ENCODE results near the gene SIVA1.

The SIVA1 gene

DNA sequence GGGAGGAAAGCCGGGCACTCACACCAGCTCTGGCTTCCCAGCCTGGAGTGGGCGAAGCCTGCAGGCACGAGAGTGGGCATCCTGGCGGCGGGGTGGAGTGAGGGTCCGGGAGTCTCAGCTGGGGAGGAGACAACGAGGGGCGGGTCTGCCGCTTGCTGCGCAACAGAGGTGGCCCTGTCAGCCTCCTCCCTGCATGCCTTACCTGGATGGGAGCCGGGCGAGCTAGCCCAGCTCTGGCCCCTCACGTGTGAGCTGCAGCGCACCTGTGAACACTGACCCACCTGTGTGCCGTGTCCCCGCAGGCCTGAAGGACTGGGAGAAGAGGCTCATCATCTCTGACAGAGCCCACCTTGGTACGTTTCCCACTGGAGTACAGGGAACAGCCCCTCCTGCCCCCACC, 13.9 kb upstream of the SIVA1 start:
- DNase-seq (ENCODE audit: extremely low read depth, low read depth): no peak
- TF ChIP-seq, protein P1, sequence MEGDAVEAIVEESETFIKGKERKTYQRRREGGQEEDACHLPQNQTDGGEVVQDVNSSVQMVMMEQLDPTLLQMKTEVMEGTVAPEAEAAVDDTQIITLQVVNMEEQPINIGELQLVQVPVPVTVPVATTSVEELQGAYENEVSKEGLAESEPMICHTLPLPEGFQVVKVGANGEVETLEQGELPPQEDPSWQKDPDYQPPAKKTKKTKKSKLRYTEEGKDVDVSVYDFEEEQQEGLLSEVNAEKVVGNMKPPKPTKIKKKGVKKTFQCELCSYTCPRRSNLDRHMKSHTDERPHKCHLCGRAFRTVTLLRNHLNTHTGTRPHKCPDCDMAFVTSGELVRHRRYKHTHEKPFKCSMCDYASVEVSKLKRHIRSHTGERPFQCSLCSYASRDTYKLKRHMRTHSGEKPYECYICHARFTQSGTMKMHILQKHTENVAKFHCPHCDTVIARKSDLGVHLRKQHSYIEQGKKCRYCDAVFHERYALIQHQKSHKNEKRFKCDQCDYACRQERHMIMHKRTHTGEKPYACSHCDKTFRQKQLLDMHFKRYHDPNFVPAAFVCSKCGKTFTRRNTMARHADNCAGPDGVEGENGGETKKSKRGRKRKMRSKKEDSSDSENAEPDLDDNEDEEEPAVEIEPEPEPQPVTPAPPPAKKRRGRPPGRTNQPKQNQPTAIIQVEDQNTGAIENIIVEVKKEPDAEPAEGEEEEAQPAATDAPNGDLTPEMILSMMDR (IDR thresholded peaks at IDR 0.05; ENCODE audit: low read depth, low read length): no peak

DNA sequence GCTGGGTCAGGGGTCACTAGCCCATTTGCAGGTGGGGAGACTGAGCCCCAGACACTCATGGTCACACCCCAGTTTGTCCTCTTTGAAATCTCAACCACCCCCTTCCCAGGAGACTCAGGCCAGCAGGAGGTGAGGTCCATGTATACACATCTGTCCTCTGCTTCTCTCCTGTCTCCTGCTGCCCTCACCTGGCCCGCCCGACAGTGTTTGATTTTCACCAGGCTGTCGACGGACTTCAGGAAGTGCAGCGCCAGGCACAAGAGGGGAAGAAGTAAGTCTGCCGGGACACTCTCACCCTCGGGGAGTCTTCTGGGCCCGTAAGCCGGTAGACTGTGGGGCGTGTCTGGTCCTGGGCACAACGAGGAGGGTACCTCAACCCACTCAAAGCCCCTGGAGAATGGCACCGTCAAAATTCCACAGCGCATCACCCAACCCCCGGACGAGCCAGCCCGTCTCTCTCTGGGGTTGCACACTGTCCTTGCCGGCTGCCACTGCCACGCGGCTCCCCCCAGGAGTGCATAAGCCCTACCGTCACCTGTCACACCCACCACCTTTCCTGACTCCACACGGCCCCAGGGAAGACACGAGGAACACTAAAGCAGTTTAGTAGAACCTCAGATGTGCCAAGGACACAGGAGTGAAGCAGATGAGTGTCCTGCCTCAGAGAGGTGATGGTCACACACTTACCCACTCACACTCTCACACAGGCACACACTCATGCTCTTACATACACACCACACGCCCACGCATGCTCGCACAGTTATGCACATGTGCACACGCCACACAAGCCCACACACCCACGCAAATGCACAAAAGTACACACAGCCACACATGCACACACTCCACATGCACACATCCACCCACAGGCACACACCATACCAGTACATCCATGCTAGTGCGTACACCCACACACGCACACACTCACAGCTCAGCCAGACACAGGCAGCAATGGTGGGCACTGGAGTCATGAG, 13.1 kb upstream of the SIVA1 start:
- TF ChIP-seq, protein P1 (IDR thresholded peaks at IDR 0.05; ENCODE audit: low read depth, low read length): no peak
- no peak for DNase-seq (ENCODE audit: extremely low read depth, low read depth)

DNA sequence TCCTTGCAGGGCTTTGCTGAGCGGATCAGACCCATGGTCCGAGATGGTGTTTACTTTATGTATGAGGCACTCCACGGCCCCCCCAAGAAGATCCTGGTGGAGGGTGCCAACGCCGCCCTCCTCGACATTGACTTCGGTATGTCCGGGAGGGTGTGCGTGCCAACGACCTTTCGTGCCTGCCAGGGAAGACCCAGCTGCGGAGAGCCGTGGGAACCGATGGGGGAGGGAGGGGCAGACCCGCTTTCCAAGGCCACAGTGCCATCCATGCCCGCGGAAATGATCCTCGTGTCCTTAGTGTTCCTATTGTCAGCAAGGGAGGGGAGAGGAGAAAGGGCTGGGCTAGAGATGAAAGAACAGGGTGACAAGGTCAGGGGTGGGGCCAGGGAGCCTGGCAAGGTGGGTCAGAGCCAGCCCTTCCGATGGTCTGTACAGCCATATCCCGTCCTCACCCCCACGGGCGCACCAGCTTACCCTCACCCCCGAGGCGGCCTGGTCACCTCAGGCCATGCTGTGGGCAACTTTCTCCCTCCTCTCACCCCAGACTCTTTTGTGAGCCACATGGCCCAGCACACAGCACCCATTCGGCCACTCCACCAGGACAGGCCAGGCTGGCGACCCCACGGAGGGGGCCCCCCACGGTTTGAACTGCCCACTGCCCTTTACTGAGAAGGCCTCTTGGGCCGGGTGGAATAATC, 11.7 kb upstream of the SIVA1 start:
- no peak for DNase-seq (ENCODE audit: extremely low read depth, low read depth)
- TF ChIP-seq, protein P1 (IDR thresholded peaks at IDR 0.05; ENCODE audit: low read depth, low read length): no peak

DNA sequence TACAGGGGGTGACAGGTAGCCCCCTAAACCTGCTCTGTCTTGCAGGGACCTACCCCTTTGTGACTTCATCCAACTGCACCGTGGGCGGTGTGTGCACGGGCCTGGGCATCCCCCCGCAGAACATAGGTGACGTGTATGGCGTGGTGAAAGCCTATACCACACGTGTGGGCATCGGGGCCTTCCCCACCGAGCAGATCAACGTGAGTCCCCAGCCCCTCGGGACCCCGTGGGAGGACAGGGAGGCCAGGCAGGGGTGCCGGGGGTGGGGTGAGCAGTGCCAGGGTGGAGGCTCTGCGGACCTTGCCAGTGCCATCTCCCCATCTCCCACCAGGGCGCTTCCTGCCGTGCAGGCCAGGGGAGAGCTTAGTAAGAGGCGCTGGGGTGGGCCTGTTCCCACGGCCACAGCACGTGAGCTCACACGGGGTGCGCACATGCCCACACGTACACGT, 11.1 kb upstream of the SIVA1 start:
- no peak for DNase-seq (ENCODE audit: extremely low read depth, low read depth)
- TF ChIP-seq, protein P1 (IDR thresholded peaks at IDR 0.05; ENCODE audit: low read depth, low read length): no peak

DNA sequence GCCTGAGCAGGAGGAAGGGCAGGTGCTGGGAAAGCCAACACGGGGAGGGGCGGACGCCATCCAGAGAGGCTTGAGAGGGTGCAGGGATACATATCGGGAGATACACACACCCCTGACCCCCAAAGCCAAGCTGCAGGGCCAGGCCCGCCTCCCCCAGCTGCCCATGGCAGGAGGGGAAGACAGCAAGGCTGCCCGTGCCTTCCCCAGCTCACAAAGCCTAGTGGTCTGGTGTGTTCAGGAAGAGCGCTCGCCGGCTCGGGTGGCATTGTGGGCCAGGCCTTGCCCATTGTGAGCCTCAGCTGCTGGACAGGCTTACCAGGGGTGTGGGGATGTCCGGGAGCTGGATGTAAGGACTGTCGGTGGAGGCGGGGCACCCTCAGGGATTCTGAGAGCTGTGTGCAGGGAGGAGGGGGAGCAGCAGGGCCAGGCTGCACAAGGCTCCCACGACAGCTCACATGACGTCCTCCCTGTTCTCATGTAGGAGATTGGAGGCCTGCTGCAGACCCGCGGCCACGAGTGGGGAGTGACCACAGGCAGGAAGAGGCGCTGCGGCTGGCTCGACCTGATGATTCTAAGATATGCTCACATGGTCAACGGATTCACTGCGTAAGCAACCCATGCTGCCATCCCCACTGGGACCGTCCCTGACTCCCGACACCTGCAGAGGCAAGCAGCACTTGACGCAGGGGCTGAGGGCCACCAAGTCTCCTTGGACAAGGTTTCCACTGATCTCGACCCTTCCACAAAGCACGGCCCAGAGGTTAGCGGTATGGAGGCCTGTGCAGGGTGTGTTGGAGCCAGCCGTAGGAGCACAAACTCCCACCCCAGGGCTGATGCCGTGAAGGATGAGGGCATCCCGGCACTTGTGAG, 10.1 kb upstream of the SIVA1 start:
- TF ChIP-seq, protein P1 (IDR thresholded peaks at IDR 0.05; ENCODE audit: low read depth, low read length): no peak
- DNase-seq (ENCODE audit: extremely low read depth, low read depth): no peak

DNA sequence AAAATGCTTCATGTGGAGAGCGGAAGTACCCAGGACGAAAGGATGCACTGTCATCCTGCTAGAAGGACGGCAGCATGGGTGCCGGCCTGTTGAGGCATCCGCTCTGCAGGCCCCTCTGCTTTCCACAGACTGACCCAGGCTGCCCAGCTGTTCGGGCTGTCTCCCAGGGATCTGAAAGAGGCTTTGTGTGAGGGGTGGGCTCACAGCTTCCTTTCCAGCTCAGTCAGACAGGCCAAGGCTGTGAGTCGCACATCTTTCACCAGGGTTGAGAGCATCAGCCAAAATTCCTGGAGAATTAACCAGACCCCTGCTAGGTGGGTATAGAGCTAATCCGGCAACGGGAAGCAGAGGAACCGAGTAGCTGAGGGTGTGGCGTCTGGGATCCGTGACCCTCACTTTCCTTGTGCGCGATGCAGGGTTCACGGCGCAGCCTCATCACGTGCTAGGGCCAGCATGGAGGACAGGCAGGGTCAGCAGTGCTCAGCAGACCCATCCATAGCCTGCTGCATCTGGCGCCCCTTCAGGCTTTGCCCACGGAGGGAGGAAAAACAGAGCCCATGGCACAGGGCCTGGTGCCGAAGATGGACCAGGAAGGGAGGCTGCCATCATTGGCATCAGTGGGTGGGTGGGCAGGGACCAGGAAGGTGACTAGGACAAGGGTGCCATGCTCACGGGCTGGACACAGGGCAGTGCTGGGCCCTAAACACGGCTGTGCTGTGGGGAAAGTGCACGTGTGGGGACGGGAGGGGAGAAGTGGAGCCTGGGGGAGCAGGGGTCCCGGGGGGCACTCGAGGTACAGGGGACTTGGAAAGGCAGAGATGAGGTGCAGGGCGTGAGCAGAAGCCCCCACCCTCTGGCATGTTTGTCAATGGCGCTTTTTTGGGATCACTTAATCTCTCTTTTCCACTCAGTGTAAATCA, 9.2 kb upstream of the SIVA1 start:
- TF ChIP-seq, protein P1 (IDR thresholded peaks at IDR 0.05; ENCODE audit: low read depth, low read length): no peak
- DNase-seq (ENCODE audit: extremely low read depth, low read depth): no peak

All from AG09319 (cell line).